ENCODE data around the gene CTXND1. TPM values are rescaled to one million over a fixed set of nuclear protein-coding genes. Genes with fewer than 3 reads are reported as not detected.

CTXND1 gene
- total and polyA plus RNA-seq, 8 donors: 0.29 to 4.3 (median 1.4) TPM

DNA sequence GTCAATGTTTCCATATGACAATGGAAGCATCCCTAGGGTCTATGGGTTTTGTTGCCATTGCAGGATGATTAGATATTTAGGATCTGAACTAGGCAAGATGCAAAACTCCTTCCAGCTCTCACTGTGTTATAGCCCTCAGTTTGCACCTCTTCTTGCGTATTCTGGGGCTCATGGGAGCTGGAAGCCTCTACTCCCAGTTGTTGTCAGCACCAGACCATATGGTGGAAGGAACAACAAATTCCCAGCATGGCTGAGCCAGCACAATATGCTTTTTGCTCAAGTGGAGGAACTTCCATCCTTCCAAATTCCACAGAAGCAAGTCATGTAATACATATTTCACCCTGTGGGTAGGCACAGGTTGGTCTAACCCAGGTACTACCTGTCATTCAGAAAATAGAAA, 18.5 kb upstream of the CTXND1 start:
- DNase-seq: no peak
- WGBS, 5 donors: 73 to 85% (median 82%) methylated on average over 1 of the region's 1 CpG

DNA sequence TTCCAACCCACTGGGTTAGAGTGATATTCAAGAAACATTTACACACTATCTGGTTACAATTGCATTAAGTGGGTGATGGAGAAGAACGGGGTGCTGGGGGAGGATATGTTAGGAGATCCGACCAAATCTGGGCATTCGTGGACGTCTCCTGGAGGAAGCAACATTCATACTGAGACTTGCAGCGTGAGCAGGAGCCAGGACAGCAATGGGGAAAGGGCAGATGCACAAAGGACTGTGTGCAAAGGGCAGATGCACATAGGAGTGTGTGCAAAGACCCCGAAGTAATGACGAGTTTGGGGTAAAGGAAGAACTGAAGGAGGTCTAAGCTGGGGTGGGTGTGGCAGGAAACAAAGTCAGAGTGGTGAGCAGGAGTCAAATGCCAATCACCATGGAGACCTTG, 16.1 kb upstream of the CTXND1 start:
- no peak for TF ChIP-seq EP300 (IDR thresholded peaks at IDR 0.05)
- H3K27ac ChIP-seq: no peak overlapping the region
- no peaks in the 10 kb centered on the region for H3K4me1 ChIP-seq
- WGBS, 5 donors: 75 to 84% (median 82%) methylated on average over 7 of the region's 7 CpGs
- H3K27me3 ChIP-seq: peaks cover 0 to 21% (median 0%) of the 10 kb centered on the region in 3 donors
- H3K36me3 ChIP-seq: no peaks in the 10 kb centered on the region
- H3K4me3 ChIP-seq: no peak overlapping the region
- intact Hi-C loops (cut with DNase I; ENCODE audit: low total_unique reads): no loop called here
- no peak for DNase-seq
- H3K9me3 ChIP-seq: no peaks in the 10 kb centered on the region

More for the DNA sequence above, 18.5 kb upstream of the CTXND1 start:
- Histone ChIP-seq H3K4me3 (no peak overlapping the region), H3K27ac (no peak overlapping the region), H3K36me3 (no peaks in the 10 kb centered on the region), H3K27me3 (peaks cover 0 to 21% (median 0%) of the 10 kb centered on the region in 3 donors), H3K4me1 (no peaks in the 10 kb centered on the region), H3K9me3 (no peaks in the 10 kb centered on the region)
- intact Hi-C loops (cut with DNase I; ENCODE audit: low total_unique reads): no loop called here
- TF ChIP-seq POLR2AphosphoS5 (IDR thresholded peaks at IDR 0.05) (no peak), EP300 (IDR thresholded peaks at IDR 0.05) (no peak), POLR2A (IDR thresholded peaks at IDR 0.05) (no peak)
- TF ChIP-seq, protein P1, sequence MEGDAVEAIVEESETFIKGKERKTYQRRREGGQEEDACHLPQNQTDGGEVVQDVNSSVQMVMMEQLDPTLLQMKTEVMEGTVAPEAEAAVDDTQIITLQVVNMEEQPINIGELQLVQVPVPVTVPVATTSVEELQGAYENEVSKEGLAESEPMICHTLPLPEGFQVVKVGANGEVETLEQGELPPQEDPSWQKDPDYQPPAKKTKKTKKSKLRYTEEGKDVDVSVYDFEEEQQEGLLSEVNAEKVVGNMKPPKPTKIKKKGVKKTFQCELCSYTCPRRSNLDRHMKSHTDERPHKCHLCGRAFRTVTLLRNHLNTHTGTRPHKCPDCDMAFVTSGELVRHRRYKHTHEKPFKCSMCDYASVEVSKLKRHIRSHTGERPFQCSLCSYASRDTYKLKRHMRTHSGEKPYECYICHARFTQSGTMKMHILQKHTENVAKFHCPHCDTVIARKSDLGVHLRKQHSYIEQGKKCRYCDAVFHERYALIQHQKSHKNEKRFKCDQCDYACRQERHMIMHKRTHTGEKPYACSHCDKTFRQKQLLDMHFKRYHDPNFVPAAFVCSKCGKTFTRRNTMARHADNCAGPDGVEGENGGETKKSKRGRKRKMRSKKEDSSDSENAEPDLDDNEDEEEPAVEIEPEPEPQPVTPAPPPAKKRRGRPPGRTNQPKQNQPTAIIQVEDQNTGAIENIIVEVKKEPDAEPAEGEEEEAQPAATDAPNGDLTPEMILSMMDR (IDR thresholded peaks at IDR 0.05): no peak

DNA sequence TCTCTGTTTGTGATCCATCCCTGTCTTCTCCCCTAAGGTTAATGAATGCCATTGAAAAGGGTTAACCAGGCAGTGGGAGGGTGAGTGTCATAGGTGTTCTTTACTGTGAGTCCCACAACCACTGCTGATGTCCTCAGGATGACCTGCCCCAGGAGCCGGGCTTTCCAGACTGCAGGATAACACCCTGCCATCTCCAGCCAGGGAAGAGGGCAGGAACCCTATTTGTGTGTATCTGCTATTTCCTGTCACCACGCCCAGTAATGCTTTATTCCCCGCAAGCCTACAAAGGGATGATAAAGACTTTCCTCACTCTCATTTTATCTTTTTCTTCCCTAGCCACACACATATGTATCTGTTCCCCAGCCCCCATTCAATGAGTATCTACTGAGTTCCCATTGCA, 15.6 kb upstream of the CTXND1 start:
- WGBS, 5 donors: 46 to 58% (median 57%) methylated on average over 3 of the region's 3 CpGs
- TF ChIP-seq EP300 (IDR thresholded peaks at IDR 0.05): no peak
- TF ChIP-seq, protein P1 (IDR thresholded peaks at IDR 0.05): no peak
- TF ChIP-seq POLR2A (IDR thresholded peaks at IDR 0.05): no peak
- no peak for TF ChIP-seq POLR2AphosphoS5 (IDR thresholded peaks at IDR 0.05)
- Histone ChIP-seq H3K27me3 (peaks cover 0 to 21% (median 0%) of the 10 kb centered on the region in 3 donors), H3K9me3 (no peaks in the 10 kb centered on the region), H3K4me1 (no peaks in the 10 kb centered on the region), H3K36me3 (no peaks in the 10 kb centered on the region), H3K27ac (no peak overlapping the region), H3K4me3 (no peak overlapping the region)
- DNase-seq: no peak
- intact Hi-C loops (cut with DNase I; ENCODE audit: low total_unique reads): no loop called here

DNA sequence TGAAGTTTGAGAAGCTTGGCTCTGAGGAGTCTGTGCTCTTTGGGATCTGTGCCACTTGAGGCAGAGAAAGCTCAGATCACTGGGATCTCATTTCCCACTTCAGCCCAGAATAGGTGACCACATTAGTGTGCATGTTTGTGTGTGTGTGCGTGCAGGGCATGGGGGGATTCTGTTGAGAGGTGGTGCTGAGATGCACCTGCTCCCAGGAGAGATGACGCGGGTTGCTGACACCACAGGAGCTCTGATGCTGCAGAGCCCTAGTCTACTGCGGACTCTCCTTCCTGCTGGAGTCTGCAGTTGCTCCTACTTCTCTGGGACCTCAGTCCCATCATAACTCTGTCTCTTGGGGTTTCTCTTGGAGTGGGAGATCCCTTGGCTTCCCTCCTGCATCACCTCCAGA, 14.7 kb upstream of the CTXND1 start:
- intact Hi-C loops (cut with DNase I; ENCODE audit: low total_unique reads): no loop called here
- Histone ChIP-seq H3K36me3 (no peaks in the 10 kb centered on the region), H3K4me3 (no peak overlapping the region), H3K27ac (no peak overlapping the region), H3K9me3 (no peaks in the 10 kb centered on the region), H3K4me1 (no peaks in the 10 kb centered on the region), H3K27me3 (peaks cover 0 to 21% (median 0%) of the 10 kb centered on the region in 3 donors)
- 83 to 100% (median 90%) methylated on average over 1 to 4 of the region's 4 CpGs for WGBS, 5 donors
- TF ChIP-seq, protein P1 (IDR thresholded peaks at IDR 0.05): no peak
- TF ChIP-seq POLR2AphosphoS5 (IDR thresholded peaks at IDR 0.05) (no peak), POLR2A (IDR thresholded peaks at IDR 0.05) (no peak), EP300 (IDR thresholded peaks at IDR 0.05) (no peak)
- no peak for DNase-seq

DNA sequence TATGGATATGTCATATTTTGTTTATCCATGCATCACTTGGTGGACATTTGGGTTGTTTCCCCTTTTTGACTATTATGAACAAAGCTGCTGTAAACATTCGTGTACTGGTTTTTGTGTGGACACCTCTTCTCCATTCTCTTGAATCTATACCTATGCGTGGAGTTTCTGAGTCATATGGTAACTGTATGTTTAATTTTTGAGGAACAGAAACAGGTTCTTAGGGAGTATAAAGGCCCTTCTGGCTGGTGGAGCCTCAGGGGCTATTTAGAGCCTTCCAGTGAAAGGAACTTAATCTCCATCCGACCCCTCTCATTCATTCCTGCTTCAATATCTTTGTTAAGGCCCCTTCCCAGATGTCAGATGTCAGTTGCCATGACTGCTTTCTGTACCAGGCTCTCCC, 14.1 kb upstream of the CTXND1 start:
- no peaks in the 10 kb centered on the region for H3K4me1 ChIP-seq
- 61 to 77% (median 70%) methylated on average over 3 of the region's 3 CpGs for WGBS, 5 donors
- H3K9me3 ChIP-seq: no peaks in the 10 kb centered on the region
- no peaks in the 10 kb centered on the region for H3K36me3 ChIP-seq
- no peak overlapping the region for H3K4me3 ChIP-seq
- no peak for TF ChIP-seq POLR2A (IDR thresholded peaks at IDR 0.05)
- intact Hi-C loops (cut with DNase I; ENCODE audit: low total_unique reads): no loop called here
- no peak for DNase-seq
- H3K27ac ChIP-seq: no peak overlapping the region
- H3K27me3 ChIP-seq: peaks cover 0 to 22% (median 0%) of the 10 kb centered on the region in 3 donors
